B cell (primary cell): ENCODE results near the gene MILR1.

Source experiments
- EZH2 ChIP-seq: IDR thresholded peaks from 2 replicates; pipeline ENCODE4 v1.6.1; 2012; ENCODE audit warnings: borderline replicate concordance, low read depth, mild to moderate bottlenecking, moderate library complexity, low read length; ENCODE audit not compliant: insufficient read depth, poor library complexity, severe bottlenecking
- TF ChIP-seq, protein P1 (sequence below): fragments of 200-600 bp; IDR thresholded peaks from one replicate; pipeline ENCODE4 v1.8.0; 2022; ENCODE audit warnings: antibody characterized with exemption, mild to moderate bottlenecking

DNA sequence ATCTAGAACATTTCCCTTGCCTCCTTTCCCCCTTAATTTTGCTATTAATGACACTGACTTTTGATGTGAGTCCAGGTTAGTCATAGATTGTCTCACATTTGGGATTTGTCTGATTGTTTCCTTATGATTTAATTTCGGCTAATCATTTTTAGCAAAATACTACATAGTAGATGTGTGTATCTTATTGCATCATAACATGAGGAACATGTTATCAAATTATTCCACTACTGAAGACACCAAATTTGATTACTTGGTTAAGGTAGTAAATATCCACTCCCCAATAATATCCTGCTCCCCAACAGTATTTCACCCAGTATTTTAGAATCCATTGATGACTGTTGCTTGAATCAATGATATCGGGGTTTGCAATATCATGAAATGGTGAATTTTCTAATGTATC lies 45.2 kb downstream of the MILR1 start:
- TF ChIP-seq EZH2: no peak
- TF ChIP-seq, protein P1, sequence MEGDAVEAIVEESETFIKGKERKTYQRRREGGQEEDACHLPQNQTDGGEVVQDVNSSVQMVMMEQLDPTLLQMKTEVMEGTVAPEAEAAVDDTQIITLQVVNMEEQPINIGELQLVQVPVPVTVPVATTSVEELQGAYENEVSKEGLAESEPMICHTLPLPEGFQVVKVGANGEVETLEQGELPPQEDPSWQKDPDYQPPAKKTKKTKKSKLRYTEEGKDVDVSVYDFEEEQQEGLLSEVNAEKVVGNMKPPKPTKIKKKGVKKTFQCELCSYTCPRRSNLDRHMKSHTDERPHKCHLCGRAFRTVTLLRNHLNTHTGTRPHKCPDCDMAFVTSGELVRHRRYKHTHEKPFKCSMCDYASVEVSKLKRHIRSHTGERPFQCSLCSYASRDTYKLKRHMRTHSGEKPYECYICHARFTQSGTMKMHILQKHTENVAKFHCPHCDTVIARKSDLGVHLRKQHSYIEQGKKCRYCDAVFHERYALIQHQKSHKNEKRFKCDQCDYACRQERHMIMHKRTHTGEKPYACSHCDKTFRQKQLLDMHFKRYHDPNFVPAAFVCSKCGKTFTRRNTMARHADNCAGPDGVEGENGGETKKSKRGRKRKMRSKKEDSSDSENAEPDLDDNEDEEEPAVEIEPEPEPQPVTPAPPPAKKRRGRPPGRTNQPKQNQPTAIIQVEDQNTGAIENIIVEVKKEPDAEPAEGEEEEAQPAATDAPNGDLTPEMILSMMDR: no peak
